C4-2B (cell line): Measurements from ENCODE around the gene POU4F1.
A peak's percentile ranks its signal among the peaks of the same experiment; 100 is the strongest.

Experiments
- H3K27ac ChIP-seq: fragments of 450-650 bp; 2 replicates; pipeline ENCODE4 v1.5.1; 2017
- CTCF ChIP-seq: fragments of 450-650 bp; conservative IDR thresholded peaks from 2 replicates; pipeline ENCODE4 v1.5.1; 2017; ENCODE audit warnings: mild to moderate bottlenecking
- ZFX ChIP-seq: fragments of 450-650 bp; IDR thresholded peaks from 2 replicates; pipeline ENCODE4 v1.6.1; 2017

Gene POU4F1

DNA sequence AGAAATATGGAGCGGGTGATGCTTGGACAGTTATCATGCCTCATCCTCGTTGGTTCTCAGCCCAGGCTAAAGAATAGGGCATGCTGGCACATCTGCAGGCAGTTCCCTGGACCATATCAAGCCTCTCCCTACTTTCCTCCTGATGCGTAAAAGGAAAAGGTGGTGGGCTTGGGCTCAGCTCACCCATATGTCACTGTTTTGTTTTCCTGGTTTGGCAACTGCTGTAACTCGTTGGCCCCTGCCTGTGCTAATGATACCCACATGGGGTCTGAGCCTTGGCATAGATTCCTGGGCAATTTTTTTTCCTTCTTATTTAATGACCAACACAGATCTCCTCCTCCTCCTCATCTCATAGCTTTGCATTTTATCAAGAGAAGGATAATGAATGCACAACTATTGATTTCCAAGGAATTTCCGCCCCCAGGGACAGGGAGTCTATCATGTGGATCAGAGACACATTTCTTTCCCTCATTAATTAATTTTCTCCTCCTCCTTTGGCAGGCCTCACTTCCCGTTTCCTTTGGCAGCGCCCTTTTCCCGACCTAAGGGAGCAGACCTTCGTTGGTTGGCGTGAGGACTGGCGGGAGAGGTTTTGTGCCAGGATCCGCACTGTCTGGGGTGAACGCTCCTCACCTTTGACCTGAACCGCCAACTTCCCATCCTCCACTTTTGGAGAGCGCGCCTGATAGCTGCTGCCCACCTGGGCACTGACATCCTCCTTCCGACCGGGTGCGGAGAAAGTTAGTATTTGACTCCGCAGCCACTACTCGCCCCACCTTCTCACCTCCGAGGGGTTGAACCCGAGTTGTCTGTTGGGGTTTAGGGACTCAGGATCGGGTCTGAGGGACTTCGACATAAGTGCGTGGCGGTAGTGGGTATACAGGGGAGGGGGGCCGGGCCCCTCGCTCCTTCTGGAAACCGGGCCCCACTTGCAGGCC lies 3.4 kb upstream of the POU4F1 start:
- no peak overlapping the region for H3K27ac ChIP-seq
- no peak for TF ChIP-seq ZFX
- no peak for TF ChIP-seq CTCF

- TF ChIP-seq CTCF (peak; percentile 2; the same call in 1 of the 2 replicates), ZFX (no peak)
- no peak overlapping the region for H3K27ac ChIP-seq
Observed at GRCh38 chr13:78604782-78605611, 1.6 kb upstream of the POU4F1 start.

DNA sequence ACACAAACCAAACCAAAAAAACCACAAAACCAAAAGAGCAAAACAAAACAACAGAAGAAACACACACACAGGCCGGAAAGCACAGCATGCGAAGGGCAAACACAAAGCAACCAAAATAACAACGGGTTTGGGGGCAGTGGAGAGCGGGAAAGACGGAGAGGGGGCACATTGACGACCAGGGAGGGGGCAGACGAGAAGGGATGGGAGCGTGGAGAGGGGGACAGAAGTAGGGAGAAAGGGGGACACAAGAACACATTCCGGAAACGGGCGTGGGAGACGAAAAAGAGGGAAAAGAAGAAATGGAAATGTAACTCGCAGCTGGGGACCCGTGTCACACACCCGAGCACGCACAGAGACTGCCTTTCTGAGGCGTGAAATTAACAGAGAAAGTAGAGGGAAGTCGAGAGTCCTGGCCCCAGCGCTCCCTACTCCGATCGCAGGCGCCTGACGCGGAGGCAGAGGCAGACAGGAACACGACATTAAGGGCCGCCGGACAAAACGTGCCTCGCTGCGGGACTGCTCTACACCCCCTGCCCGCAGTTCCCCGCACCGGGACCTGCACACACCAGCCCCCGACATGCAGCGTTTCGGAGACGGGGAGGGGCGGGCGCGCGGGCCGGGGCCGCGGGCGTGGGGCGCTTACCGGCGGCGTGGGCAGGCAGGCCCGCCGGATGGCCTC lies 652 bp downstream of the POU4F1 start:
- TF ChIP-seq ZFX = no peak
- no peak for TF ChIP-seq CTCF
- H3K27ac ChIP-seq = peak overlapping the region; percentile 11; the same call in 1 of the 2 replicates

- no peak overlapping the region for H3K27ac ChIP-seq
- no peak for TF ChIP-seq CTCF
- TF ChIP-seq ZFX = no peak
Observed at GRCh38 chr13:78601874-78602560, 1.3 kb downstream of the POU4F1 start.

GRCh38 chr13:78601124-78601873 lies 2.1 kb downstream of the POU4F1 start:
- TF ChIP-seq CTCF (no peak), ZFX (no peak)
- no peak overlapping the region for H3K27ac ChIP-seq

DNA sequence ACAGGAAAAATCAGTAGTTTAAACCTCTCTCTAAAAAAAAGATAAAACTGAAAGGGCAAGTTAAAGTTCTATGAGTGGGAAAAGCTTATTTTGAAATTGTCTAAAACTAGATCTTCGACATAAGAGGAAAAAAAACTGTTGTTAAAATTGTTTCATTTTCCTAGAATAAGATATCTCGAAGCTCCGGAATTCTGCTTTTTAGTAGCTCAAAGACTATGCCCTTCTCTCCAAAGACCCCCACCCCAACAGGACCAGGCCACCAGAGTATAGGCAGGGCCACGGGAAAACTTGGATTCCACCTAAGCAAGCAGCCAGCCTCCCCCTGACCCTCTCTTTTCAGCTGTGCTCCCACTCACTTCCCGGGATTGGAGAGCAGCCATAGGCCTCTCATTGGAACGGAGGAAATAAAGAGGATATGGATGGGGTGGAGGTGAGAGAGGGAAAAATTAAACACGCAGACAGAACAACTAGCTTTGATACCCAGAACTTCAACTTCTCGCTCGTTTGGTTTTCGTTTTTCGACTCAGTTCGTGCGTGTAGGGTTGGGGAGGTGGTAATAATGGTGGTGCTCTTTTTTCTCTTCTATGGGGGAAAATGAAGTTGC lies 3.0 kb downstream of the POU4F1 start:
- TF ChIP-seq CTCF = no peak
- no peak for TF ChIP-seq ZFX
- H3K27ac ChIP-seq = no peak overlapping the region
